Gastroesophageal sphincter (tissue), 4 donors: ENCODE results near the gene LSM7. TPM values are rescaled to one million over a fixed set of nuclear protein-coding genes. Genes with fewer than 3 reads are reported as not detected.

ENCODE experiments used
- ATAC-seq: fragments of 150-250 bp; one replicate; pipeline ENCODE4 v1.9.1; 2016; ENCODE audit warnings: mild to moderate bottlenecking, moderate library complexity
- H3K27ac ChIP-seq, 4 donors: fragments of 200-600 bp; sonication (generic) in 3 of 4; 1 replicate in 3 of 4; 2 replicates in 1 of 4; pipeline ENCODE4 v1.5.1; 2016 to 2019
- H3K27me3 ChIP-seq: fragments of 200-600 bp; sonication (generic); one replicate; pipeline ENCODE4 v1.5.1; 2019
- H3K36me3 ChIP-seq, 2 donors: fragments of 200-600 bp; sonication (generic); one replicate each; pipeline ENCODE4 v1.5.1; 2019; ENCODE audit warnings: control low read depth in 1 of 2
- H3K4me1 ChIP-seq, 3 donors: fragments of 200-600 bp; sonication (generic); 1 replicate in 2 of 3; 2 replicates in 1 of 3; pipeline ENCODE4 v1.5.1; 2016 to 2019; ENCODE audit warnings: control low read depth in 2 of 3
- H3K4me3 ChIP-seq, 2 donors: fragments of 200-600 bp; sonication (generic); one replicate each; pipeline ENCODE4 v1.5.1; 2019; ENCODE audit warnings: mild to moderate bottlenecking in 1 of 2, moderate library complexity in 1 of 2
- H3K9me3 ChIP-seq, 3 donors: fragments of 200-600 bp; sonication (generic); one replicate each; pipeline ENCODE4 v1.5.1; 2017 to 2019; ENCODE audit warnings: control low read depth in 2 of 3
- CTCF ChIP-seq, 4 experiments: fragments of 200-600 bp in 2 of 4; fragments of 450-650 bp in 2 of 4; sonication (generic) in 1 of 4; IDR thresholded peaks; one replicate each; pipeline ENCODE4 v1.5.1; 2017 to 2019; ENCODE audit warnings: antibody characterized with exemption in 4 of 4, mild to moderate bottlenecking in 2 of 4, moderate library complexity in 2 of 4
- EP300 ChIP-seq: sonication (generic); formaldehyde crosslinking; IDR thresholded peaks from one replicate; pipeline ENCODE4 v1.6.1; 2017; ENCODE audit warnings: antibody characterized with exemption, mild to moderate bottlenecking
- POLR2A ChIP-seq, 2 donors: fragments of 450-650 bp; IDR thresholded peaks; one replicate each; pipeline ENCODE4 v1.6.1; 2017; ENCODE audit warnings: antibody characterized with exemption in 2 of 2, mild to moderate bottlenecking in 2 of 2, moderate library complexity in 1 of 2
- POLR2AphosphoS5 ChIP-seq: sonication (generic); formaldehyde crosslinking; IDR thresholded peaks from one replicate; pipeline ENCODE4 v1.6.1; 2017; ENCODE audit warnings: antibody characterized with exemption
- WGBS, 2 donors: methylation state at CpG; one replicate each; pipeline ENCODE4 v1.1.5; 2018; ENCODE audit warnings: low coverage in 1 of 2; 5-methylcytosine and 5-hydroxymethylcytosine counted together
- total RNA-seq, 4 donors: library from RNA; depleted of rRNA; stranded (reverse); fragments of >200 nt; gene quantifications; one replicate each; pipeline ENCODE4 v1.1.0, GENCODE V29; 2016

LSM7 gene
- total RNA-seq, 4 donors from 2014 or later = 52.3 to 86.1 (median 77.7) TPM

- H3K4me1 ChIP-seq = no peaks in the 10 kb centered on the region
- H3K4me3 ChIP-seq = no peak overlapping the region
- ATAC-seq = no peak
- WGBS, 2 donors = 73 to 90% methylated on average over 2 to 4 of the region's 31 CpGs
- TF ChIP-seq EP300 (no peak), POLR2AphosphoS5 (no peak), CTCF (IDR thresholded peaks at IDR 0.05) (no peak), POLR2A (IDR thresholded peaks at IDR 0.05) (no peak)
- H3K9me3 ChIP-seq = no peaks in the 10 kb centered on the region
- peaks cover 0 to 78% of the 10 kb centered on the region in 2 donors for H3K36me3 ChIP-seq
- H3K27me3 ChIP-seq = no peaks in the 10 kb centered on the region
- H3K27ac ChIP-seq = no peak overlapping the region
These were observed 15.1 kb upstream of the LSM7 start for GRCh38 chr19:2343289-2343982.

- Histone ChIP-seq H3K4me1 (no peaks in the 10 kb centered on the region), H3K36me3 (peaks cover 0 to 85% of the 10 kb centered on the region in 2 donors), H3K27me3 (no peaks in the 10 kb centered on the region), H3K9me3 (no peaks in the 10 kb centered on the region), H3K4me3 (no peak overlapping the region), H3K27ac (no peak overlapping the region)
- TF ChIP-seq CTCF (IDR thresholded peaks at IDR 0.05) (no peak), EP300 (no peak), POLR2A (IDR thresholded peaks at IDR 0.05) (no peak), POLR2AphosphoS5 (no peak)
- no peak for ATAC-seq
- WGBS, 2 donors = 70% methylated on average over 2 of the region's 29 CpGs; no CpG with 5 or more reads in 1 of the 2 donors
These were observed 14.4 kb upstream of the LSM7 start for GRCh38 chr19:2342656-2343288.

- no peak for TF ChIP-seq POLR2A (IDR thresholded peaks at IDR 0.05)
- no peak for TF ChIP-seq POLR2AphosphoS5
- TF ChIP-seq EP300 = no peak
- no peak for TF ChIP-seq CTCF (IDR thresholded peaks at IDR 0.05)
- H3K27ac ChIP-seq = no peak overlapping the region
- H3K4me1 ChIP-seq = no peaks in the 10 kb centered on the region
- H3K4me3 ChIP-seq = no peak overlapping the region
- WGBS, 2 donors = 93 to 100% methylated on average over 3 of the region's 15 CpGs
- no peaks in the 10 kb centered on the region for H3K9me3 ChIP-seq
- ATAC-seq = no peak
- no peaks in the 10 kb centered on the region for H3K27me3 ChIP-seq
- H3K36me3 ChIP-seq = peaks cover 0 to 92% of the 10 kb centered on the region in 2 donors
These were observed 13.6 kb upstream of the LSM7 start for GRCh38 chr19:2341982-2342381.

GRCh38 chr19:2341244-2341751 lies 12.9 kb upstream of the LSM7 start:
- no peaks in the 10 kb centered on the region for H3K27me3 ChIP-seq
- H3K4me1 ChIP-seq = no peaks in the 10 kb centered on the region
- TF ChIP-seq CTCF (IDR thresholded peaks at IDR 0.05) (no peak), EP300 (no peak), POLR2AphosphoS5 (no peak), POLR2A (IDR thresholded peaks at IDR 0.05) (no peak)
- WGBS, 2 donors = 60% methylated on average over 1 of the region's 24 CpGs; no CpG with 5 or more reads in 1 of the 2 donors
- no peak overlapping the region for H3K4me3 ChIP-seq
- no peak for ATAC-seq
- no peaks in the 10 kb centered on the region for H3K9me3 ChIP-seq
- H3K27ac ChIP-seq = no peak overlapping the region
- H3K36me3 ChIP-seq = peaks cover 0 to 85% of the 10 kb centered on the region in 2 donors
